SK-N-SH (cell line): ENCODE measurements around the gene PLB1. TPM values are rescaled to one million over a fixed set of nuclear protein-coding genes. Genes with fewer than 3 reads are reported as not detected.

ENCODE experiments used
- CTCF ChIA-PET: fragments of 300-600, 350-600 bp; formaldehyde crosslinking; extraction: SDS; loops from one replicate; lab custom pipeline; 2021; lab: Yijun Ruan, JAX
- POLR2A ChIA-PET: fragments of 350-600 bp; sonication (Branson Sonifier 250); formaldehyde crosslinking; extraction: SDS; loops from one replicate; lab custom pipeline; 2020; ENCODE audit warnings: antibody characterized with exemption, inconsistent platforms; lab: Yijun Ruan, JAX
- DNase-seq: peaks from one replicate; pipeline ENCODE4 v3.0.0; 2012
- H2AFZ ChIP-seq: fragments of 200-600 bp; sonication (generic); 2 replicates; pipeline ENCODE4 v1.8.1; 2016; ENCODE audit warnings: antibody characterized with exemption, mild to moderate bottlenecking, low read depth
- H3F3A ChIP-seq: fragments of 200-600 bp; sonication (generic); replicated peaks from 2 replicates; pipeline ENCODE3; 2016; ENCODE audit warnings: antibody characterized with exemption, mild to moderate bottlenecking; ENCODE audit not compliant: insufficient read depth
- H3K27ac ChIP-seq, 2 experiments: fragments of 200-500 bp in 1 of 2; fragments of 200-600 bp in 1 of 2; sonication (Bioruptor generic) in 1 of 2; sonication (generic), shearing (Covaris generic) in 1 of 2; 2 replicates each; pipeline versions ENCODE4 v1.5.1 to v1.6.1; 2014 to 2016; ENCODE audit warnings: low read depth in 2 of 2, inconsistent platforms in 1 of 2, low read length in 1 of 2, mild to moderate bottlenecking in 1 of 2, mixed read lengths in 1 of 2
- H3K27me3 ChIP-seq: fragments of 200-600 bp; sonication (generic), shearing (Covaris generic); 2 replicates; pipeline ENCODE4 v1.6.1; 2016; ENCODE audit warnings: mixed run types; ENCODE audit not compliant: insufficient read depth
- H3K36me3 ChIP-seq, 2 experiments: fragments of 200-500 bp in 1 of 2; fragments of 200-600 bp in 1 of 2; sonication (Bioruptor generic) in 1 of 2; sonication (generic) in 1 of 2; replicated peaks in 1 of 2; 2 replicates each; pipeline versions ENCODE3 to v1.5.1; 2014 to 2016; ENCODE audit warnings: low read length in 1 of 2, mild to moderate bottlenecking in 1 of 2; ENCODE audit not compliant: insufficient read depth in 2 of 2, control insufficient read depth in 1 of 2
- H3K4me1 ChIP-seq, 2 experiments: fragments of 200-500 bp in 1 of 2; fragments of 200-600 bp in 1 of 2; sonication (Bioruptor generic) in 1 of 2; sonication (generic), shearing (Covaris generic) in 1 of 2; 2 replicates each; pipeline versions ENCODE4 v1.5.1 to v1.6.1; 2014 to 2016; ENCODE audit warnings: low read depth in 1 of 2, low read length in 1 of 2, mixed run types in 1 of 2; ENCODE audit not compliant: insufficient read depth in 2 of 2, control insufficient read depth in 1 of 2
- H3K4me2 ChIP-seq: fragments of 200-600 bp; sonication (generic), shearing (Covaris generic); 2 replicates; pipeline ENCODE4 v1.6.1; 2017; ENCODE audit warnings: mixed run types
- H3K4me3 ChIP-seq, 2 experiments: fragments of 200-500 bp in 1 of 2; fragments of 200-600 bp in 1 of 2; sonication (Bioruptor generic) in 1 of 2; sonication (generic), shearing (Covaris generic) in 1 of 2; 2 replicates each; pipeline versions ENCODE4 v1.5.1 to v1.8.1; 2014 to 2016; ENCODE audit warnings: low read depth in 2 of 2, inconsistent platforms in 1 of 2, low read length in 1 of 2, mild to moderate bottlenecking in 1 of 2, mixed read lengths in 1 of 2, moderate library complexity in 1 of 2
- H3K79me2 ChIP-seq: fragments of 200-600 bp; sonication (generic); 2 replicates; pipeline ENCODE4 v1.8.1; 2017; ENCODE audit warnings: mild to moderate bottlenecking; ENCODE audit not compliant: insufficient read depth
- H3K9ac ChIP-seq: fragments of 200-600 bp; sonication (generic); 2 replicates; pipeline ENCODE4 v1.6.1; 2017; ENCODE audit warnings: mixed run types
- H3K9me2 ChIP-seq: fragments of 200-600 bp; sonication (generic); 2 replicates; pipeline ENCODE4 v1.6.1; 2017; ENCODE audit warnings: mixed run types
- H3K9me3 ChIP-seq: fragments of 200-600 bp; sonication (generic); 2 replicates; pipeline ENCODE4 v1.6.1; 2017; ENCODE audit warnings: mixed run types, mild to moderate bottlenecking, moderate library complexity
- H4K20me1 ChIP-seq: fragments of 200-600 bp; sonication (generic); 2 replicates; pipeline ENCODE4 v1.6.1; 2017; ENCODE audit warnings: mild to moderate bottlenecking, mixed run types; ENCODE audit not compliant: insufficient read depth
- EZH2phosphoT487 ChIP-seq: fragments of 200-600 bp; sonication (generic); IDR thresholded peaks from 2 replicates; pipeline ENCODE4 v1.6.1; 2017; ENCODE audit warnings: low read depth, mixed run types, mild to moderate bottlenecking, antibody characterized with exemption, moderate library complexity, borderline replicate concordance
- FOSL2 ChIP-seq: IDR thresholded peaks from 2 replicates; pipeline ENCODE4 v1.4.0; 2012; ENCODE audit warnings: low read depth, mild to moderate bottlenecking, moderate library complexity, borderline replicate concordance
- JUND ChIP-seq: IDR thresholded peaks from 2 replicates; pipeline ENCODE4 v1.4.0; 2012
- MXI1 ChIP-seq: IDR thresholded peaks from 2 replicates; pipeline ENCODE4 v1.6.1; 2012; ENCODE audit warnings: mild to moderate bottlenecking, low read depth, low read length, improper control_type of control experiment
- NFIC ChIP-seq: IDR thresholded peaks from 2 replicates; pipeline ENCODE4 v1.4.0; 2012; ENCODE audit warnings: borderline replicate concordance
- NRF1 ChIP-seq: IDR thresholded peaks from 2 replicates; pipeline ENCODE4 v1.6.1; 2012; ENCODE audit warnings: low read depth, mild to moderate bottlenecking, low read length
- POLR2AphosphoS5 ChIP-seq: IDR thresholded peaks from 2 replicates; pipeline ENCODE4 v1.6.1; 2012; ENCODE audit warnings: low read depth, low read length
- RAD21 ChIP-seq: IDR thresholded peaks from 2 replicates; pipeline ENCODE4 v1.6.1; 2012; ENCODE audit warnings: mild to moderate bottlenecking, low read length
- RCOR1 ChIP-seq: fragments of 150-350 bp; IDR thresholded peaks from 2 replicates; pipeline ENCODE4 v1.6.1; 2017; ENCODE audit warnings: antibody characterized with exemption, low read length
- TCF12 ChIP-seq: IDR thresholded peaks from 2 replicates; pipeline ENCODE4 v1.4.0; 2012
- WGBS: methylation state at CpG from one replicate; pipeline ENCODE4 v1.1.6; 2017; ENCODE audit warnings: low lambda C conversion rate; 5-methylcytosine and 5-hydroxymethylcytosine counted together
- polyA plus RNA-seq, 3 experiments: library from polyadenylated mRNA; depleted of rRNA; stranded (reverse); fragments of >200 nt; gene quantifications; 2 replicates each; pipeline ENCODE4 v1.2.3, GENCODE V29; 2012
- TF ChIP-seq, protein P1 (sequence below): IDR thresholded peaks from 2 replicates; pipeline ENCODE4 v1.4.0; 2012; ENCODE audit warnings: low read depth, borderline replicate concordance
- TF ChIP-seq, protein P2 (sequence below): IDR thresholded peaks from 2 replicates; pipeline ENCODE4 v1.6.1; 2012; ENCODE audit warnings: mild to moderate bottlenecking, low read depth, low read length, moderate library complexity
- TF ChIP-seq, protein P3 (sequence below): fragments of 150-350 bp; IDR thresholded peaks from 2 replicates; pipeline ENCODE4 v1.6.1; 2017; ENCODE audit warnings: antibody characterized with exemption, low read length, low read depth, borderline replicate concordance
- TF ChIP-seq, protein P4 (sequence below): fragments of 150-350 bp; IDR thresholded peaks from 2 replicates; pipeline ENCODE4 v1.6.1; 2016; ENCODE audit warnings: mild to moderate bottlenecking, low read depth, low read length
- TF ChIP-seq, protein P5 (sequence below): fragments of 200-600 bp; sonication (generic); IDR thresholded peaks from 2 replicates; pipeline ENCODE4 v1.6.1; 2017; ENCODE audit warnings: antibody characterized with exemption, mild to moderate bottlenecking, moderate library complexity

Gene PLB1
- polyA plus RNA-seq, 1 of the 3 experiments (the other 2 are of a cell fraction), result 0.10 TPM

DNA sequence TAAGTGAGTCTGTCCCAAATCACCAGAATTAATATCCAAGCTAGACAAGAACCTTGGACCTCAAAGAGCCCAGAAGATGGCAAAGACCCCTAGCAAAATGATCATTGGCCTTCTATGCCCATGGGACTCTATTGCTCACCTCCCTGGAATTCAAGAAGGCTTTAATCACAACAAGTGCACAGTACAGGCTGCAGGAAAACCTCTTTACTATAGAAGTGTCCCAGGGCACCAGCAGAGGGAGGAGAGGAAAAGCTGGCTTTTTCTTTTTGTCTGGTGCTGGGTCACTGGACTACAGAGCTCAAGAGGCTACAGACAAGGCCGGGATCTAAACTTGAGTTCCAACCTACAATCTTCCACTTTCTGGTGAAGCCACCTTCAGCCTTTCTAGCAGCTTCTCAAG lies 167.5 kb downstream of the PLB1 start:
- no peak overlapping the region for H3K9ac ChIP-seq
- H3K27ac ChIP-seq, result peak overlapping the region in 1 of 2 experiments; percentile 98; a peak in 2 of 4 replicates
- no peak overlapping the region for H3K4me2 ChIP-seq

DNA sequence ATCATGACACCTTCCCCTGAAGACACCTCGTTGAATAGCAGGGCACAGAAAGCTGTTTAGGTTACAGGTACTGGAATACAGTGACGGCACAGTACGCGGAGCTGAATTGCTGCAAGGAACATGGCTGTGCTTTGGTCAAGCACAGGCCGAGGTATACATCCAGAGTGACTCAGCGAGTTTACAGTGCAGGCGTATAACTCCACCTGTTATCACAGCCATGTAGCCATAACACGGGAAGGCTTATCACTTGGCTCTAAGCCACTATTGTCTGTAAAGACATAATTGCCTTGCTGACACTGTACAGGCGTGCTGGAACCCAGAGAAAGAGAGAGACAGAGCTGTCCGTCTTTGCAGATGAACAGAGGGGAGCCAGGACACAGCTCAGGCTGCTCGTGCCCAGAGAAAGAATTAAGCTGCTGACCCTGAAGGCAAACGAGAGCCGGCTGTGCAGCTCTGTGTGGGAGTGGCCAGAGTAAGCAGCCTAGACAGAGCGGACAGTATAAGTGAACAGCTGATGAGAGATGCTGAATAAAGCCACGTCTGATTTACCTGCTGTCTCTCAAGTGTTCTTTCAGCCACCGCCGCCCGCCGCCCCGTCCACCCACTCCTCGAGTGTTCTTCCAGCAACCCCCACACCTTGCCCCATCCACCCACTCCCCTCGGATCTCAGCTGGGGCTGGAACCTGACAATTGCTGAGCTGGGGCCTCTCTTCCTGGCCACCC lies 168.4 kb downstream of the PLB1 start:
- Histone ChIP-seq H2AFZ (peak overlapping the region; percentile 72), H3K36me3 (no peaks in the 10 kb centered on the region), H3K9me3 (no peaks in the 10 kb centered on the region), H4K20me1 (no peaks in the 10 kb centered on the region), H3K4me1 (peaks cover 43 to 57% of the 10 kb centered on the region in 2 experiments), H3K9ac (no peak overlapping the region), H3K27me3 (no peaks in the 10 kb centered on the region), H3K27ac (peak overlapping the region; percentile 72 to 98), H3K4me2 (peak overlapping the region; percentile 58), H3K9me2 (no peaks in the 10 kb centered on the region), H3K79me2 (no peaks in the 10 kb centered on the region), H3K4me3 (no peak overlapping the region), H3F3A (peaks cover 25% of the 10 kb centered on the region)
- 61% methylated on average over 22 of the region's 22 CpGs for WGBS
- ChIA-PET POLR2A (interaction anchor here (0.7 to 3.7 kb wide), 18 partner anchors 9 to 1255 kb away, joined by 3 to 105 read pairs (median 3); partner anchors contain the start of genes PPP1CB and TRMT61B), CTCF (interaction anchor here (0.8 to 6.8 kb wide), 10 partner anchors 9 to 99 kb away, joined by 3 to 69 read pairs (median 4); partner anchors contain the start of gene PPP1CB)
- peak; percentile 80 for DNase-seq
- TF ChIP-seq, protein P1, sequence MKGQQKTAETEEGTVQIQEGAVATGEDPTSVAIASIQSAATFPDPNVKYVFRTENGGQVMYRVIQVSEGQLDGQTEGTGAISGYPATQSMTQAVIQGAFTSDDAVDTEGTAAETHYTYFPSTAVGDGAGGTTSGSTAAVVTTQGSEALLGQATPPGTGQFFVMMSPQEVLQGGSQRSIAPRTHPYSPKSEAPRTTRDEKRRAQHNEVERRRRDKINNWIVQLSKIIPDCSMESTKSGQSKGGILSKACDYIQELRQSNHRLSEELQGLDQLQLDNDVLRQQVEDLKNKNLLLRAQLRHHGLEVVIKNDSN, result no peak
- TF ChIP-seq, protein P2, sequence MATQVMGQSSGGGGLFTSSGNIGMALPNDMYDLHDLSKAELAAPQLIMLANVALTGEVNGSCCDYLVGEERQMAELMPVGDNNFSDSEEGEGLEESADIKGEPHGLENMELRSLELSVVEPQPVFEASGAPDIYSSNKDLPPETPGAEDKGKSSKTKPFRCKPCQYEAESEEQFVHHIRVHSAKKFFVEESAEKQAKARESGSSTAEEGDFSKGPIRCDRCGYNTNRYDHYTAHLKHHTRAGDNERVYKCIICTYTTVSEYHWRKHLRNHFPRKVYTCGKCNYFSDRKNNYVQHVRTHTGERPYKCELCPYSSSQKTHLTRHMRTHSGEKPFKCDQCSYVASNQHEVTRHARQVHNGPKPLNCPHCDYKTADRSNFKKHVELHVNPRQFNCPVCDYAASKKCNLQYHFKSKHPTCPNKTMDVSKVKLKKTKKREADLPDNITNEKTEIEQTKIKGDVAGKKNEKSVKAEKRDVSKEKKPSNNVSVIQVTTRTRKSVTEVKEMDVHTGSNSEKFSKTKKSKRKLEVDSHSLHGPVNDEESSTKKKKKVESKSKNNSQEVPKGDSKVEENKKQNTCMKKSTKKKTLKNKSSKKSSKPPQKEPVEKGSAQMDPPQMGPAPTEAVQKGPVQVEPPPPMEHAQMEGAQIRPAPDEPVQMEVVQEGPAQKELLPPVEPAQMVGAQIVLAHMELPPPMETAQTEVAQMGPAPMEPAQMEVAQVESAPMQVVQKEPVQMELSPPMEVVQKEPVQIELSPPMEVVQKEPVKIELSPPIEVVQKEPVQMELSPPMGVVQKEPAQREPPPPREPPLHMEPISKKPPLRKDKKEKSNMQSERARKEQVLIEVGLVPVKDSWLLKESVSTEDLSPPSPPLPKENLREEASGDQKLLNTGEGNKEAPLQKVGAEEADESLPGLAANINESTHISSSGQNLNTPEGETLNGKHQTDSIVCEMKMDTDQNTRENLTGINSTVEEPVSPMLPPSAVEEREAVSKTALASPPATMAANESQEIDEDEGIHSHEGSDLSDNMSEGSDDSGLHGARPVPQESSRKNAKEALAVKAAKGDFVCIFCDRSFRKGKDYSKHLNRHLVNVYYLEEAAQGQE, result no peak
- no peak for TF ChIP-seq NRF1
- no peak for TF ChIP-seq EZH2phosphoT487
- TF ChIP-seq JUND, result no peak
- TF ChIP-seq TCF12, result peak; percentile 70
- TF ChIP-seq RAD21, result peak; percentile 53
- TF ChIP-seq FOSL2, result no peak
- TF ChIP-seq POLR2AphosphoS5, result peak; percentile 63
- peak; percentile 89; the same call in 1 of the 2 replicates for TF ChIP-seq MXI1
- TF ChIP-seq, protein P3, sequence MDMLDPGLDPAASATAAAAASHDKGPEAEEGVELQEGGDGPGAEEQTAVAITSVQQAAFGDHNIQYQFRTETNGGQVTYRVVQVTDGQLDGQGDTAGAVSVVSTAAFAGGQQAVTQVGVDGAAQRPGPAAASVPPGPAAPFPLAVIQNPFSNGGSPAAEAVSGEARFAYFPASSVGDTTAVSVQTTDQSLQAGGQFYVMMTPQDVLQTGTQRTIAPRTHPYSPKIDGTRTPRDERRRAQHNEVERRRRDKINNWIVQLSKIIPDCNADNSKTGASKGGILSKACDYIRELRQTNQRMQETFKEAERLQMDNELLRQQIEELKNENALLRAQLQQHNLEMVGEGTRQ, result no peak
- TF ChIP-seq, protein P4, sequence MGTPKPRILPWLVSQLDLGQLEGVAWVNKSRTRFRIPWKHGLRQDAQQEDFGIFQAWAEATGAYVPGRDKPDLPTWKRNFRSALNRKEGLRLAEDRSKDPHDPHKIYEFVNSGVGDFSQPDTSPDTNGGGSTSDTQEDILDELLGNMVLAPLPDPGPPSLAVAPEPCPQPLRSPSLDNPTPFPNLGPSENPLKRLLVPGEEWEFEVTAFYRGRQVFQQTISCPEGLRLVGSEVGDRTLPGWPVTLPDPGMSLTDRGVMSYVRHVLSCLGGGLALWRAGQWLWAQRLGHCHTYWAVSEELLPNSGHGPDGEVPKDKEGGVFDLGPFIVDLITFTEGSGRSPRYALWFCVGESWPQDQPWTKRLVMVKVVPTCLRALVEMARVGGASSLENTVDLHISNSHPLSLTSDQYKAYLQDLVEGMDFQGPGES, result no peak
- TF ChIP-seq NFIC, result peak; percentile 77

More for the DNA sequence above, 167.5 kb downstream of the PLB1 start:
- peaks cover 25% of the 10 kb centered on the region for H3F3A ChIP-seq
- H3K9me2 ChIP-seq, result no peaks in the 10 kb centered on the region
- H3K4me3 ChIP-seq, result no peak overlapping the region
- no peak for DNase-seq
- TF ChIP-seq, protein P5, sequence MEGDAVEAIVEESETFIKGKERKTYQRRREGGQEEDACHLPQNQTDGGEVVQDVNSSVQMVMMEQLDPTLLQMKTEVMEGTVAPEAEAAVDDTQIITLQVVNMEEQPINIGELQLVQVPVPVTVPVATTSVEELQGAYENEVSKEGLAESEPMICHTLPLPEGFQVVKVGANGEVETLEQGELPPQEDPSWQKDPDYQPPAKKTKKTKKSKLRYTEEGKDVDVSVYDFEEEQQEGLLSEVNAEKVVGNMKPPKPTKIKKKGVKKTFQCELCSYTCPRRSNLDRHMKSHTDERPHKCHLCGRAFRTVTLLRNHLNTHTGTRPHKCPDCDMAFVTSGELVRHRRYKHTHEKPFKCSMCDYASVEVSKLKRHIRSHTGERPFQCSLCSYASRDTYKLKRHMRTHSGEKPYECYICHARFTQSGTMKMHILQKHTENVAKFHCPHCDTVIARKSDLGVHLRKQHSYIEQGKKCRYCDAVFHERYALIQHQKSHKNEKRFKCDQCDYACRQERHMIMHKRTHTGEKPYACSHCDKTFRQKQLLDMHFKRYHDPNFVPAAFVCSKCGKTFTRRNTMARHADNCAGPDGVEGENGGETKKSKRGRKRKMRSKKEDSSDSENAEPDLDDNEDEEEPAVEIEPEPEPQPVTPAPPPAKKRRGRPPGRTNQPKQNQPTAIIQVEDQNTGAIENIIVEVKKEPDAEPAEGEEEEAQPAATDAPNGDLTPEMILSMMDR, result peak; percentile 47
- no peak for TF ChIP-seq RCOR1
- TF ChIP-seq FOSL2, result peak; percentile 20; the same call in 1 of the 2 replicates
- no peaks in the 10 kb centered on the region for H3K9me3 ChIP-seq
- ChIA-PET POLR2A (interaction anchor here (0.5 to 3.7 kb wide), 5 partner anchors 8 to 89 kb away, joined by 3 to 105 read pairs (median 4); partner anchors contain the start of gene PPP1CB), CTCF (interaction anchor here (0.8 to 6.8 kb wide), 9 partner anchors 8 to 100 kb away, joined by 3 to 69 read pairs (median 5); partner anchors contain the start of gene PPP1CB)
- H3K27me3 ChIP-seq, result no peaks in the 10 kb centered on the region
- H2AFZ ChIP-seq, result no peak overlapping the region
- H3K36me3 ChIP-seq, result no peaks in the 10 kb centered on the region
- 100% methylated on average over 1 of the region's 1 CpG for WGBS
- H3K79me2 ChIP-seq, result no peaks in the 10 kb centered on the region
- H4K20me1 ChIP-seq, result no peaks in the 10 kb centered on the region
- H3K4me1 ChIP-seq, result peaks cover 43 to 57% of the 10 kb centered on the region in 2 experiments
